HG03432 (cell line): Measurements from ENCODE around the gene POR.
"Not testable (repeated sequence)": the region's sequence is repeated elsewhere in the genome, so short reads cannot be mapped to it uniquely, and the experiment has no call there.

Source experiments
- ATAC-seq: cut with Tn5 transposase; IDR thresholded peaks from one replicate; pipeline ENCODE4 v1.9.1; 2021; ENCODE audit warnings: mild to moderate bottlenecking, moderate library complexity; ENCODE audit not compliant: unreplicated experiment

The POR gene

GRCh38 chr7:75884476-75884875 lies 30.5 kb upstream of the POR start:
- ATAC-seq: no peak

- ATAC-seq: no peak
Measured at GRCh38 chr7:75885036-75885435, 29.9 kb upstream of the POR start.

- no peak for ATAC-seq
Measured at GRCh38 chr7:75887669-75888369, 27.1 kb upstream of the POR start.

- ATAC-seq: no peak
Measured at GRCh38 chr7:75888464-75889222, 26.3 kb upstream of the POR start.

- ATAC-seq: no peak
Measured at GRCh38 chr7:75889223-75889825, 25.6 kb upstream of the POR start.

GRCh38 chr7:75889826-75890225 lies 25.1 kb upstream of the POR start:
- ATAC-seq: no peak

GRCh38 chr7:75891237-75891636 lies 23.7 kb upstream of the POR start:
- ATAC-seq: not testable (repeated sequence)

- ATAC-seq: no peak
Measured at GRCh38 chr7:75891815-75892411, 23.0 kb upstream of the POR start.

GRCh38 chr7:75892634-75893272 lies 22.2 kb upstream of the POR start:
- ATAC-seq: no peak

- no peak for ATAC-seq
Measured at GRCh38 chr7:75896803-75897327, 18.1 kb upstream of the POR start.

- no peak for ATAC-seq
Measured at GRCh38 chr7:75900617-75901315, 14.2 kb upstream of the POR start.

- no peak for ATAC-seq
Measured at GRCh38 chr7:75905785-75906604, 9.0 kb upstream of the POR start.

GRCh38 chr7:75906991-75907667 lies 7.8 kb upstream of the POR start:
- ATAC-seq: no peak

GRCh38 chr7:75907668-75908039 lies 7.3 kb upstream of the POR start:
- ATAC-seq: not testable (repeated sequence)

- no peak for ATAC-seq
Measured at GRCh38 chr7:75909521-75910132, 5.3 kb upstream of the POR start.

- not testable (repeated sequence) for ATAC-seq
Measured at GRCh38 chr7:75911186-75911585, 3.8 kb upstream of the POR start.

- ATAC-seq: no peak
Measured at GRCh38 chr7:75913437-75913836, 1.5 kb upstream of the POR start.

- no peak for ATAC-seq
Measured at GRCh38 chr7:75914169-75914654, 743 bp upstream of the POR start.
